HPDE6-E6E7 (cell line): ENCODE measurements around the gene EVI2A.
"Not testable (repeated sequence)": the region's sequence is repeated elsewhere in the genome, so short reads cannot be mapped to it uniquely, and the experiment has no call there.

ENCODE experiments used
- DNase-seq: peaks from one replicate; pipeline ENCODE4 v3.0.0; 2011; ENCODE audit warnings: missing footprints; ENCODE audit errors: extremely low spot score

EVI2A gene

DNA sequence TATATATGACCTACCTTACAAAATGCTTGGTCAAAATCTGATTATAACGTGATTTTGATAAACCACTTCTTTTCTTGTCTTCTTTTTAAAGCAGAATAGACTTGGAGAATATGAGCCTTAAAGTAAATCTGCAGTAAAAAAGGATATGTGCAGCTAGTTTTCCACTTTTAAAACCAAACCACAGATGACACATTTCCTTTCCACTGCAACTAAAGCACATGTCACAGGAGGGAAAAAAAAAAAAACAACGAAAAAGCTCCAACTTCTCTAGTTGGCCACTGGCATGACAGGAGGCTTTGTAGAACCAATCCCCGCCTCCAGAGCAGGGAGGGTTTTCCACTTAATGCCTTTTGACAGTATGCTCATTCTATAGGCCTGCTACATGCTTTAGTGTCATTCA, at the start of gene EVI2A:
TSS of gene EVI2A (minus strand) at position 142 of the 400 bp plus-strand sequence. CDS start 2,609 bp downstream, outside the sequence.
- DNase-seq: no peak

DNA sequence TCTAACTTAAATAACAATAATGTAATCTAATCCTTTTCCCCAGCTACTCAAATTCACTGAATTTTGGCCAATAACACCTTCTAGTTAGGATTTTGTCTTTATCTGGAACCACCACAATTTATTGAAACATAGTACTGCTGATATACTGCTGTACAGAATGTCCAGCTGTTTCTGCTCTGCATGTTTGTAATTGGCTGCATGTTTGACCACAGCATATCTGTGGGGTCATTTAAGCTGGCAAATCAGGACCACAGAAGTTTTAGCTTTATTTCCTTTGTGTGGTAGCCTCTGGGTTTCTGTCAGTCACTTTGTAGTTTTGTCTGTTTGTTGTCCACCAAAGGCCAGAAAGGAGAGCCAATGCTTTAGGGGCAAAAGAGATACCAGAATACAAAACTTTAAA, 47.8 kb upstream of the EVI2A start:
- no peak for DNase-seq

DNA sequence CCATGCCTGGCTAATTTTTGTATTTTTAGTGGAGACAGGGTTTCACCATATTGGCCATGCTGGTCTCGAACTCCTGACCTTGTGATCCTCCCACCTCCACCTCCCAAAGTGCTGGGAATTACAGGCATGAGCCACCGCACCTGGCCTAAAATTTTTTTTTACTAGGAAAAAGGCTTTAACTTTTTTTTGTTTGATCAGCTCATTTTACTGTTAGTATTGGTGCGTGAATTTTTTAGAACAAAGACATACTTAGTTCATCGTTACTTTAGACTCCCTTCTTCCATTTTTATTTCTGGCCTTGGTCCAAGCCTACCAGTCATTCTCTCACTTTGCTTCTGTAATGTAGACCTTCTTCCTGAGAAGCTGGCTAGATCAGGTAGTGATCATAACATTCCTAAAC, 44.7 kb upstream of the EVI2A start:
- DNase-seq: no peak

DNA sequence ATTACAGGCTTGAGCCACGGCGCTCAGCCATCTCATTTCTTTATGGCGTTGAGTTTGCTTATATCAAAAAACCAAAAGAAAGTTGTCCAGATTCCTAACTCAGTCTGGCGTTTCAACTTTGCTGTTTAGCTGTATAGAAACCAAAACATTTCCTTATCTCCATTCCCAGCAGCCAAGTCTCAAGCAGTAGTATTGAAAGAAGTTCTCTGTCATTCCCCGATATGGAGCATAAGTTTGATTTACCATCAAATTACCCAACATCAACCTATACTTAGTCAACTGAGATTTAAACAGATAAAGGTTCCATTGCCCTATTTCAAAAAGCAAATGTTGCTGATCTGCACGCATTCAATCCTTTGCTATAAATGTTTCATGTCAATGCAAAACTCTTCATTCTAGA, 42.6 kb upstream of the EVI2A start:
- no peak for DNase-seq

DNA sequence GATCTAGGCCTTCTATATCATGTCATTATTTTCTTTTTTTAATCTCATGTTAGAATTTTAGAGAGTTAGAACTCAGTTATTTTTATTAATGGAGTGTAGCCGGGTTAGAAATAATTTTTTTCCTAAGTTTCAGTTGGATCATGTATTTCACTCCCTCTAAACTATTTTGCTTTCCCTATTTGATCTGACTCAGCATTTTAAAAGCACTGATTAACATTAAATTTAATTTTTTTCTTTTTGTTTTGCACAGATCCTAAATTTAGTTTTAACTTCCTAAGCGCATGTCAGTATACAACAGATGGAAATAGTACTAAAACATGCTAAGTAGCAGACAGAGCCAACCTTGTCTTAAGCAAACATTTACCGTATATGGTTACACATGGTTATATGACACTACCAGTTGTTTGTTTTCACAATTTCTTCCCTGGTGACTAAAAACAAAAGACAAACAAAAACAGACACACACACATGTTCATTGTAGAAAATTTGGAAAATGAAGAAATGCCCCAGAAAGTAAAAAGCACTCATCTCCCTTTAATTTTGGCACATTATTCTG, 36.5 kb upstream of the EVI2A start:
- DNase-seq: no peak

DNA sequence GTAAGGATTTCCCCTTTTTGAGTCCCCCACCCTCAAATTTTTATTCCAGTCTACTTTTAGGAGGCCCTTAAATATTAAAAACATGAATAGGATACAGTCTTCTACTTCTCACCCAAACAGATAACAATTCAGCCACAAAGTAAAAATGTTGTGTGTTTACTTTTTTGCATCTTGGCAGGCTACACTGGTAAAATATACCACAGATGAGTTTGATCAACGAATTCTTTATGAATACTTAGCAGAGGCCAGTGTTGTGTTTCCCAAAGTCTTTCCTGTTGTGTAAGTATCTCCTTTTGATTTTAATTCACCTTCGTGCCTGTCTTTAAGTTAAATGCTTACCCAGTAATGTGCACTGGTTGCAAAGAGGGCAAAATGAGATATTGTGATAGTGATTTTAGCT, 35.7 kb upstream of the EVI2A start:
- DNase-seq: no peak

GRCh38 chr17:31355935-31356334, 34.5 kb upstream of the EVI2A start:
- no peak for DNase-seq

DNA sequence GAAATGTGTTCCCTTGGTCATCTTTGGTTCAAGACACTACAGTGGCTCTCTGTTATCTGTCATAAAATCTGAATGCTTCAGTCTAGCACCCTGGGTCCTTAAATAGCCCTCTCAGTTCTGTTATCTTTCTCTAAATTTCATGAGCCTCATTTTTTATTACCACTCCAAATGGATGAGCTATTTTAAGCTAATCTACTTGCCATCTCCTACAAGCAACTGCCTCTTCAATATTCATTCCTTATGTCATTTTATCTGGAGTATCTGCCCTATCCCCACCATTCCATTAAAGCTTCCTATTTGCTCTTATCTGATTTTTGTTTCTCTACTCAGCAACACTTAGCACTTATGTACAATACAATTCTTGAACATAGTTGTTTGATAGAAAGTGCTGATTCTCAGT, 28.0 kb upstream of the EVI2A start:
- DNase-seq: no peak

DNA sequence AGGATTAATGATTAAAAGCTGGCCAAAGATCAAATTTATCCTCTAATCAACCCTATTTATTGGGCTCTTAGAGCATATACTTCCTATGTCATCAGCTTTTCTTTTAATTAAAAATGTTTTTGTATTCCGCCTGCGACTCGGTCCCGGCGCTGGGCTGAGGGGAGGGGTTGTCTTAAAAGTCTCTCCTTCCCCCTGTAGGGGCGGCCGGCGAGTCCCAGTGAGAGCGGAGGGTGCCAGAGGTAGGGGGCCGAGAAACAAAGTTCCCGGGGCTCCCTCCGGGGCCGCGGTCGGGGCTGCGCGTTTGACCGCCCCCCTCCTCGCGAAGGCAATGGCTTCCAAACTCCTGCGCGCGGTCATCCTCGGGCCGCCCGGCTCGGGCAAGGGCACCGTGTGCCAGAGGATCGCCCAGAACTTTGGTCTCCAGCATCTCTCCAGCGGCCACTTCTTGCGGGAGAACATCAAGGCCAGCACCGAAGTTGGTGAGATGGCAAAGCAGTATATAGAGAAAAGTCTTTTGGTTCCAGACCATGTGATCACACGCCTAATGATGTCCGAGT, 23.8 kb upstream of the EVI2A start:
- DNase-seq: not testable (repeated sequence)

DNA sequence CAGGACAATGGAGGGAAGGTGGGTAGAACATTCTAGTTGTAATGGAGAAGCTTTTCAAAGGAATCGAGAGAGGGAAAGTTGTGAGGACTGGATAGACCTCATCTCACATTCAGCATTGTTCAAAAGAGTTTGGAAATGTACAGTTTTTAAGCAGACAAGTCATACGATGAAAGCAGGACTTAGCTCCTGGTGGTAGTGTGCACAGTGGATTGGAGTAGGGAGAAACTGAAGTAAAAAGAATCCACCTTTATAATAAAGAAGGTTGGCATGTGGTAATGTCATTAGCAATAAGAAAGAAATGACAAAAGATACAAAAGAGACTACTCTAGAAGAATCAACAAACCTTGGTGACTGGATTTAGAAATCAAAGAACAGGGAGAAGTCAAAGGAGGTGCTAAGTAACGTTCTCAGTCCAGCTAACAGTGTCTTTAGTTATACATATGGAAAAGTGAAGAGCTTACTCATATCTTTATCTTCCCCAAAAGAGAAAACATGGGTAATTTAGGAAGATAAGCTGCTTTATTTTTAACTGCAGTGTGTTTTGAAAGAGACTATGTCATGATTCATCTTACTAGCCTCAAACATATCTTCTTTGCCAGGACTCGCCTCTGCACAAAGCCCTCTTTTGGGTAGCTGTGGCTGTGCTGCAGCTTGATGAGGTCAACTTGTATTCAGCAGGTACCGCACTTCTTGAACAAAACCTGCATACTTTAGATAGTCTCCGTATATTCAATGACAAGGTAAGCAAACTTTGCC, 18.7 kb upstream of the EVI2A start:
- peak; percentile 20 for DNase-seq

DNA sequence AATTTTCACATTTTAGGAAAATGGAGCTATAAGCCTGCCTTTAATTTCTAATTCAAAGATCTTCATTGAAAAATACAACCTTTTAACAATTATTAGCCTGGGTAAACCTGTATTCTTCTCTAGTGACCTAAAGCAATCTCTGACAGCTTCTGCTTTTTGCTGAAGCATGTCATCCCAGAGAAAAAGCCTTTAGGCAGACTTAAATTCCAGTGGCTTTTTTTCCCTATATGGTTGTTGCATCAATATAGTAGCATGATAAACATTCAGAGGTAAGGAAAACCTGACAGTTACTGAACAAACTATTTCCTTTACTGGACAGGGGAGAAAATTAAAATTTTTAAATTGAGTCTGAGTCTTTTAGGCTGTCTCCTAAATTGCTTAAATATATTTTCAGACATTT, 7.8 kb upstream of the EVI2A start:
- DNase-seq: no peak

- DNase-seq: no peak
Measured at GRCh38 chr17:31328160-31328535, 6.7 kb upstream of the EVI2A start.

GRCh38 chr17:31327534-31328159, 6.2 kb upstream of the EVI2A start:
- peak; percentile 15 for DNase-seq

DNA sequence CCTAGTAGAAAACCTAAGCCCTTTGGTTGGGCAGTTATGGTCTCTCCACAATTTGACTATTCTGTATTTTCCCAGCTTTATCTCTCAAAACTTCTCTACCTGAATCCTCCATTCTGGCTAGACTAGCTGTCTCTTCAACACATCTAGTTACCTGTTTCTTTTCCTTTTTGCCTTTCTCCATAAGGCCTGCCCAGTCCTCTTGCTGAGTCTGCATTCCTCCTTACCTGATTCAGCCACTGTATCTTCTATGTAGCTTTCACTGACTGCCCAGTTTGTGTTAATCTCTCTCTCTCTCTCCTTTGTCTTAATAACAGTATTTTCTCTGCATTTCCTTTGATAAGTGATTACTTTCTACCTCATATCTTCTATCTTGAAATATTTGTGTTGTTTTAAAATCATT, 2.1 kb upstream of the EVI2A start:
- no peak for DNase-seq

DNA sequence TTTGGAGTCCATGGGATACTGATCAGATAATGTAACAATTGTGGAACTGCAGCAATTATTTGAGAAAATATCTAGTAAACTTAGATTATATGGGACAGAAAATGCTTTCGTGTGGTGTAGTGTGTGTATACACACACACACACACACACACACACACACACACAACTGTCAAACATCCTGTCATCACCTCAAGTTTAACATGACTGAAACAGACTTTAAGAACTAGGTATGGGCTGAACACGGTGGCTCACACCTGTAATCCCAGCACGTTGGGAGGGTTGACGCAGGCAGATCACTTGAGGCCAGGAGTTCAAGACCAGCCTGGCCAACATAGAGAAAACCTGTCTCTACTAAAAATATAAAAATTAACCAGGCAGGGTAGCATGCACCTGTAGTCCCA, 544 bp upstream of the EVI2A start:
- no peak for DNase-seq

GRCh38 chr17:31320791-31321190, 631 bp downstream of the EVI2A start:
- no peak for DNase-seq

- DNase-seq: no peak
Measured at GRCh38 chr17:31320241-31320640, 1.2 kb downstream of the EVI2A start.

GRCh38 chr17:31318851-31319661, 2.4 kb downstream of the EVI2A start:
- DNase-seq: no peak

GRCh38 chr17:31318298-31318801, 3.1 kb downstream of the EVI2A start:
- no peak for DNase-seq

GRCh38 chr17:31314782-31315100, 6.7 kb downstream of the EVI2A start:
- no peak for DNase-seq

DNA sequence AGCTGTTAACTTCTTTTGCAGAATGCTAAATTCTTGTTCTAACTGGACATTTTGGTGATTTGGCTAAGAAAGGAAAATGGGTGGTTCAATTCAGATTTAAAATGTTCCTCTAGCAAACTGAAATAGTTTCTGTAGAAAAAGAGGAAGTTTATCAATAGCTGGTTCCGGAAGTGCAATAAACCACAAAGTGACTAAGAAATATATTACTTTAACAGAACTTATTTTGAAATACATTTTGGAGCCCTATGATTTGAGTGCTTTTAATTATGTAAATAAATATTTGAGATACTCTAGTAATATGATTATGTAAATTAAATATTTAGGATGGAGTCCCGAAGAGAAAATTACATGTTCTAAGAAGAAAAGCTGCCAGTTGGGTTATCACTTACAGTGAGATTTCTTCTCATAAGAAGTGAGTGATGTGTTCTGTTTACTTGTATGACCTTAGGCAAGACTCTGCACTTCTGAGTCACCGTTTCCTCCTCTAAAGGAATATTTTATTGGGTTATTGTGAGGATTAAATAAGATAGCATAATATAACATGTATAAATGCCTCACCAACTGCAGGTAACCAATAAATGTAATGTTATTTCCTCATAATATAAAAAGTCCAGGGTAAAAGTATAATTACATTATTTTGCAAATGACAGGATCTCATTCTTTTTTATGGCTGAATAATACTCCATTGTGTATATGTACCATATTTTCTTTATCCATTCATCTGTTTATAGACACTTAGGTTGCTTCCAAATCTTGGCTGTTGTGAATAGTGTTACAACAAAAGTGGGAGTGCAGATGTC, 7.2 kb downstream of the EVI2A start, which contains the start of gene EVI2B:
TSS of gene EVI2B (minus strand) at position 73 of the 800 bp plus-strand sequence. CDS start 8,445 bp downstream, outside the sequence.
- peak; percentile 22 for DNase-seq
